ENCODE results near the gene CIROP. TPM values are rescaled to one million over a fixed set of nuclear protein-coding genes. Genes with fewer than 3 reads are reported as not detected.

Gene CIROP
- polyA plus RNA-seq, 1 experiment, result 0.07 TPM

- ChIA-PET CTCF (interaction anchor here (0.6 to 13.3 kb wide), 2 partner anchors 54 to 242 kb away, joined by 4 to 818 read pairs; partner anchors contain the start of gene SLC7A8), POLR2A (no interaction called here)
- TF ChIP-seq, protein P1, sequence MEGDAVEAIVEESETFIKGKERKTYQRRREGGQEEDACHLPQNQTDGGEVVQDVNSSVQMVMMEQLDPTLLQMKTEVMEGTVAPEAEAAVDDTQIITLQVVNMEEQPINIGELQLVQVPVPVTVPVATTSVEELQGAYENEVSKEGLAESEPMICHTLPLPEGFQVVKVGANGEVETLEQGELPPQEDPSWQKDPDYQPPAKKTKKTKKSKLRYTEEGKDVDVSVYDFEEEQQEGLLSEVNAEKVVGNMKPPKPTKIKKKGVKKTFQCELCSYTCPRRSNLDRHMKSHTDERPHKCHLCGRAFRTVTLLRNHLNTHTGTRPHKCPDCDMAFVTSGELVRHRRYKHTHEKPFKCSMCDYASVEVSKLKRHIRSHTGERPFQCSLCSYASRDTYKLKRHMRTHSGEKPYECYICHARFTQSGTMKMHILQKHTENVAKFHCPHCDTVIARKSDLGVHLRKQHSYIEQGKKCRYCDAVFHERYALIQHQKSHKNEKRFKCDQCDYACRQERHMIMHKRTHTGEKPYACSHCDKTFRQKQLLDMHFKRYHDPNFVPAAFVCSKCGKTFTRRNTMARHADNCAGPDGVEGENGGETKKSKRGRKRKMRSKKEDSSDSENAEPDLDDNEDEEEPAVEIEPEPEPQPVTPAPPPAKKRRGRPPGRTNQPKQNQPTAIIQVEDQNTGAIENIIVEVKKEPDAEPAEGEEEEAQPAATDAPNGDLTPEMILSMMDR (IDR thresholded peaks at IDR 0.05; ENCODE audit: low read depth, low read length), result no peak
- no peaks in the 10 kb centered on the region for H3K9me3 ChIP-seq (ENCODE audit: control insufficient read depth, insufficient read depth, low read length)
- H3K4me3 ChIP-seq (ENCODE audit: low read depth, low read length), result no peak overlapping the region
- no peak for DNase-seq (ENCODE audit: low read depth, low spot score)
- H3K27ac ChIP-seq (ENCODE audit: low read depth, low read length), result no peak overlapping the region
- peaks cover 15% of the 10 kb centered on the region for H3K27me3 ChIP-seq (ENCODE audit: control insufficient read depth, insufficient read depth, low read length)
These were observed 21.9 kb upstream of the CIROP start for GRCh38 chr14:23126548-23127278.

DNA sequence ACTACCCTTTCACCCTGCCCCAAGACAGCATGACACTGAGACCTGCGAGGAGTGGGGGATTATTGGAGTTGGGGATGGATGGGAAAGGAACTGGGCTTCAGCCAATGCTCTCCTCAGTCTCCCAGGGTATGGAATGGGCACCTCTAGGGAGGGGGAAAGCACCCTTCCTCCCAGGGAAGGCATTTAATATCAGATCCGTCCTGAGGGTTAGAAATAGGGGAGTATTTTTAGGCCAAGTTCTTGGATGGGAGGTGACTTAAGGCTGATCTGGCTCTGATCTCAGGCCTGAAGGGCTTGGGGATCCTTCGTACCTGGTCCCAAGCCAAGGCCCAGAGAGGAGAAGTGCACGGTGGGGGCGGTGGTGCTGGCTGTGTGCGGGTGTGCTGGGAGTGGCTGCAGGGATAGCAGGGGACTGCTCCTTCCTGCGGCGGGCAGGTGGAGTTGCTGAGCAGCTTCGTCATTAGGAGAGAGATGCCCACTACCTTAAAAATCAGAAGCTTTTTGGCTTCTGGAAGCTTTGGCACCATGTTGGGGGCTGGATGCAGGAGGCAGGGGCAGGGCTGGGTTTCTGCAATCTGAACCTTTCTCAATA is 21.2 kb upstream of the CIROP start:
- CTCF ChIA-PET, result interaction anchor here (1.2 to 13.3 kb wide), 2 partner anchors 55 to 175 kb away, joined by 3 to 818 read pairs; partner anchors contain the start of gene SLC7A8

GRCh38 chr14:23125011-23125410 is 20.2 kb upstream of the CIROP start:
- ChIA-PET POLR2A (no interaction called here), CTCF (interaction anchor here (0.7 to 13.3 kb wide), 3 partner anchors 48 to 176 kb away, joined by 3 to 818 read pairs (median 3); partner anchors contain the start of gene SLC7A8)
- TF ChIP-seq, protein P1 (IDR thresholded peaks at IDR 0.05; ENCODE audit: low read depth, low read length), result no peak
- H3K27ac ChIP-seq (ENCODE audit: low read depth, low read length), result no peak overlapping the region
- DNase-seq (ENCODE audit: low read depth, low spot score), result no peak
- H3K4me3 ChIP-seq (ENCODE audit: low read depth, low read length), result no peak overlapping the region
- H3K9me3 ChIP-seq (ENCODE audit: control insufficient read depth, insufficient read depth, low read length), result no peaks in the 10 kb centered on the region
- H3K27me3 ChIP-seq (ENCODE audit: control insufficient read depth, insufficient read depth, low read length), result peaks cover 15% of the 10 kb centered on the region

More for the DNA sequence above, 21.2 kb upstream of the CIROP start:
- Histone ChIP-seq H3K9me3 (ENCODE audit: control insufficient read depth, insufficient read depth, low read length) (no peaks in the 10 kb centered on the region), H3K4me3 (ENCODE audit: low read depth, low read length) (no peak overlapping the region), H3K27me3 (ENCODE audit: control insufficient read depth, insufficient read depth, low read length) (peaks cover 15% of the 10 kb centered on the region), H3K27ac (ENCODE audit: low read depth, low read length) (no peak overlapping the region)
- TF ChIP-seq, protein P1 (IDR thresholded peaks at IDR 0.05; ENCODE audit: low read depth, low read length), result no peak
- no peak for DNase-seq (ENCODE audit: low read depth, low spot score)
- POLR2A ChIA-PET, result no interaction called here

DNA sequence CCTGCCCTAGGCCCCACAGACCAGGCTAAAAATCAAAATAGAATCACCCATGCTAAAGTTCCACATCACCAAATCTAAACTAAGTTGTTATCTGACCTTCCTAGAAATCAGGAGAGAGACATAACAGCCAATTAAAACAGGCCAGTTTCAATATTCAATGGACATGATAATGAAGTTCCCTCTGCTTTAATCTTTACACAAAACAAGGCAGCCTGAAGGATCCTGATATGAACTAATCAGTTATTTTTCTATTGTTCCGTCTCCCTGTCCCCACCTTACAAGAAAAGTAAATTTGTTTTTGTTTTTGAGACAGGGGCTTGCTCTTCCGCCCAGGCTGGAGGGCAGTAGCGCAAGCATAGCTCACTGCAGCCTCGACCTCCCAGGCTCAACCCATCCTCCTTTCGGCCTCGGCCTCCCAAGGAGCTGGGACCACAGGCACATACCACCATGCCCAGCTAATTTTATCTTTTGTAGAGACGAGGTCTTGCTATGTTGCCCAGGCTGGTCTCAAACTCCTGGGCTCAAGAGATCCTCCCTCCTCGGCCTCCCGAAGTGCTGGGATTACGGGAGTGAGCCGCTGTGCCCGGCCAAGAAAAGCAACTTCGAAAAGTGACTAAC is 19.7 kb upstream of the CIROP start:
- ChIA-PET CTCF (interaction anchor here (13.3 kb wide), 1 partner anchor 56 kb away, joined by 818 read pairs; the partner anchor contains the start of gene SLC7A8), POLR2A (interaction anchor here (0.5 kb wide), 1 partner anchor 69 kb away, joined by 7 read pairs; no protein-coding TSS in a partner anchor)

More for the DNA sequence above, 19.7 kb upstream of the CIROP start:
- Histone ChIP-seq H3K9me3 (ENCODE audit: control insufficient read depth, insufficient read depth, low read length) (no peaks in the 10 kb centered on the region), H3K4me3 (ENCODE audit: low read depth, low read length) (no peak overlapping the region), H3K27me3 (ENCODE audit: control insufficient read depth, insufficient read depth, low read length) (peaks cover 13% of the 10 kb centered on the region), H3K27ac (ENCODE audit: low read depth, low read length) (no peak overlapping the region)
- TF ChIP-seq, protein P1 (IDR thresholded peaks at IDR 0.05; ENCODE audit: low read depth, low read length), result no peak
- DNase-seq (ENCODE audit: low read depth, low spot score), result no peak

Measured in AG04450 (cell line).